Measurements from ENCODE around the gene MRRF. TPM values are rescaled to one million over a fixed set of nuclear protein-coding genes. Genes with fewer than 3 reads are reported as not detected.
A peak's percentile ranks its signal among the peaks of the same experiment; 100 is the strongest.

MRRF gene, protein sequence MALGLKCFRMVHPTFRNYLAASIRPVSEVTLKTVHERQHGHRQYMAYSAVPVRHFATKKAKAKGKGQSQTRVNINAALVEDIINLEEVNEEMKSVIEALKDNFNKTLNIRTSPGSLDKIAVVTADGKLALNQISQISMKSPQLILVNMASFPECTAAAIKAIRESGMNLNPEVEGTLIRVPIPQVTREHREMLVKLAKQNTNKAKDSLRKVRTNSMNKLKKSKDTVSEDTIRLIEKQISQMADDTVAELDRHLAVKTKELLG
- 10 to 100 TPM; 22.7 to 39.4 (median 38.2) TPM for total RNA-seq

DNA sequence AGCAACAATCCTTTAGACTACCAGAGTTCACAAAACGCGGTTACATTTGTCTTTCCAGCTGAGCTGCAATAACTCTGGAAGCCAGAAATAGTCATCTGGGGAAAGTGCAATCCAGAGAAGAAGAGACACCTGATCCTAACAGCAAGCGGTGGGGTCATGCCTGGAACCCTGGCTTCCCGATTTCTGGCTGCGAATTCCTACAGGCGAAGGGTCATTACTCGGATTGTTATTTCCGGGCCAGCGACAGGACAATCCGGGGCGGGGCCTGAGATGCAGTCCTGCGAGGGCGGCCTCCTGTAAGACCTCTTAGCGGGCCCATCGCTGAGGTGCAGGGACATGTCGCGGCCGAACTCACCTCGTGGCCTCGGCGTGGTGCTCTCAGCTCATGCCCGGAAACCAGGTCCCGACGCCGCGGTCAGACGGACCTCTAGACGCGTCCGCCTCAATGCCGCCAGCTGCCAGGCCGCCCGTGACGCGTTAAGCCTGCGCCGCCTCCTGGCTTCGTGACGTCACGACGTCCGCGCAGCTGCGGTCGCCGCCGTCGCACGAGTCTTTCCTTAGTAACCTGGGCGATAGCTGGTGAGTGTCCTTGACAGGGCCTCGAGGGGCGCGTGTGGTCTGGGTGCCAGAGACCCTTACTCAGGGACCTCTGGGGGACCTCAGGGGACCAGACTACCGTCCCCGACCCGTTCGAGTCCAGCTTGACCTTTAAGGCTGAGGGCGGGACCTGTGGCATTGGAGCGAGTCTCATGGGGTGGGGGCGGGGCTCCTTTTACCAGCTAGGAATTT is at the start of gene MRRF, which contains the start of gene RBM18:
Gene MRRF (plus strand): TSS at position 523 of the 789 bp plus-strand sequence. CDS start 6,010 bp downstream, outside the sequence.
Gene RBM18 (minus strand): TSS at position 481 of the 789 bp plus-strand sequence. CDS start 3,348 bp downstream, outside the sequence.
- Histone ChIP-seq H3K27ac (peak within 1 kb of the TSS; percentile 90 to 94 (median 92)), H3K36me3 (peaks cover 0 to 19% (median 0%) of the 10 kb centered on the region in 3 donors), H3K4me3 (peak within 1 kb of the TSS; percentile 69 to 89 (median 76)), H3K27me3 (no peaks in the 10 kb centered on the region), H3K4me1 (peaks cover 0 to 46% (median 20%) of the 10 kb centered on the region in 4 donors), H3K9me3 (no peaks in the 10 kb centered on the region)
- TF ChIP-seq EP300 (IDR thresholded peaks at IDR 0.05) (peak; percentile 23 to 93), POLR2A (IDR thresholded peaks at IDR 0.05) (peak; percentile 53 to 71)
- TF ChIP-seq, protein P1, sequence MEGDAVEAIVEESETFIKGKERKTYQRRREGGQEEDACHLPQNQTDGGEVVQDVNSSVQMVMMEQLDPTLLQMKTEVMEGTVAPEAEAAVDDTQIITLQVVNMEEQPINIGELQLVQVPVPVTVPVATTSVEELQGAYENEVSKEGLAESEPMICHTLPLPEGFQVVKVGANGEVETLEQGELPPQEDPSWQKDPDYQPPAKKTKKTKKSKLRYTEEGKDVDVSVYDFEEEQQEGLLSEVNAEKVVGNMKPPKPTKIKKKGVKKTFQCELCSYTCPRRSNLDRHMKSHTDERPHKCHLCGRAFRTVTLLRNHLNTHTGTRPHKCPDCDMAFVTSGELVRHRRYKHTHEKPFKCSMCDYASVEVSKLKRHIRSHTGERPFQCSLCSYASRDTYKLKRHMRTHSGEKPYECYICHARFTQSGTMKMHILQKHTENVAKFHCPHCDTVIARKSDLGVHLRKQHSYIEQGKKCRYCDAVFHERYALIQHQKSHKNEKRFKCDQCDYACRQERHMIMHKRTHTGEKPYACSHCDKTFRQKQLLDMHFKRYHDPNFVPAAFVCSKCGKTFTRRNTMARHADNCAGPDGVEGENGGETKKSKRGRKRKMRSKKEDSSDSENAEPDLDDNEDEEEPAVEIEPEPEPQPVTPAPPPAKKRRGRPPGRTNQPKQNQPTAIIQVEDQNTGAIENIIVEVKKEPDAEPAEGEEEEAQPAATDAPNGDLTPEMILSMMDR (IDR thresholded peaks at IDR 0.05): peak in 1 of 5 experiments; percentile 35
- DNase-seq (ENCODE audit: low spot score in 2 of 2): peak; percentile 83 to 85
- 1% methylated on average over 20 to 43 of the region's 60 CpGs for WGBS, 2 donors

DNA sequence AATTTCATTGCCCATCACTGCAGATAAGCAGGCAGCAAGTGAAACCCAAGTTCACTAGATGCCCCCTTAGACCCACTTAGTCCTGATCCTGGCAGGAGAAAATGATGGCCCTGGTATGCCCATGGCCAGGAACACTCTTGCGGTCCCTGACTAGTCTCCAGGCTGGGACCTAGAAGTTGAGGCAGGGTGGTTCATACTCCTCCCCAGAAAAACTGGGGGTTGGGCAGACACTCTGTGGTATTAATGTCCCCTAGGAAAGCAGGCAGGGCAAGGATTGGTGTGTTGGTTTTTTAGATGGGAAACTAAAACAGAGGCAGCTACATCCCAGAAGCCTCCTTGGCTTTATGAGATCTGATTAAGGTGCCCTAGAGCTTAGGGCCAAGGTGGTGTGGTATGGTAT is 49.0 kb upstream of the MRRF start:
- WGBS, 2 donors: 78 to 100% methylated on average over 1 of the region's 1 CpG
- Histone ChIP-seq H3K9me3 (no peaks in the 10 kb centered on the region), H3K36me3 (no peaks in the 10 kb centered on the region), H3K4me3 (no peak overlapping the region), H3K27me3 (peaks cover 0 to 99% of the 10 kb centered on the region in 2 donors), H3K4me1 (peaks cover 0 to 41% (median 23%) of the 10 kb centered on the region in 4 donors), H3K27ac (no peak overlapping the region)
- DNase-seq (ENCODE audit: low spot score in 2 of 2): no peak
- TF ChIP-seq EP300 (IDR thresholded peaks at IDR 0.05): no peak
- no peak for TF ChIP-seq POLR2A (IDR thresholded peaks at IDR 0.05)

DNA sequence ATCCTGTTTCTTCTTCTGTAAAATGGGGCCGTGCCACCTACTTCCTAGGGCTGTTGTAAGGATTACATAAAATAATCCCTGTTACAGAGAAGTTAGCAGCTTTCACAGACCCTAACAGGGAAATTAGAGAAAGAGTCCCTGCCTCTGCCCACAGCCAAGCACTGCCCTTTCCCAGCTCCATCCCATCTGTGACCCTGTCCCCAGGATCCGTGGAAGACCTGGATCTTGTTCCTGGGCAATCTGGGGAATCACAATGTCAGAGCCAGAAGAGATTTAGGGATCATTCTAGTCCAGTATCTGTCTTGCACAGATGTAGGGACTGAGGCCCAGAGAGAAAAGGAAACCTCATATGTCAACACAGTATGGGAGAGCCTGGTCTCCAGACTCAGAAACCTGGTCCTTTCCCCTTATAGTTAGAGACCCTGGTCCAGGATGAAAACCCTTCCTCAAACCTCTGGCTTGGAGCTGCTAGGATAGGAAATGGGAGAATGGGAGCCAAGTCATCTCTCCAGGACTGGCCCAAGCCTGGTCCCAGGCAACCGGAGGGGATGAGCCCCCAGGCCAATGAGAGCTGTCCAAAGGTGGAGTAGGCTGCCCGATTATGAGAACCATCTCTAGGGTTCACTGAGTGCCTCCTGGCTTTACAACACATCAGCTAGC is 48.4 kb upstream of the MRRF start:
- WGBS, 2 donors: 72 to 73% methylated on average over 4 of the region's 4 CpGs
- peaks cover 0 to 99% of the 10 kb centered on the region in 2 donors for H3K27me3 ChIP-seq
- TF ChIP-seq EP300 (IDR thresholded peaks at IDR 0.05) (no peak), POLR2A (IDR thresholded peaks at IDR 0.05) (no peak)
- TF ChIP-seq, protein P1 (IDR thresholded peaks at IDR 0.05): no peak
- peaks cover 0 to 47% (median 23%) of the 10 kb centered on the region in 4 donors for H3K4me1 ChIP-seq
- H3K4me3 ChIP-seq: no peak overlapping the region
- H3K27ac ChIP-seq: no peak overlapping the region
- H3K36me3 ChIP-seq: no peaks in the 10 kb centered on the region
- H3K9me3 ChIP-seq: no peaks in the 10 kb centered on the region
- DNase-seq (ENCODE audit: low spot score in 2 of 2): no peak

DNA sequence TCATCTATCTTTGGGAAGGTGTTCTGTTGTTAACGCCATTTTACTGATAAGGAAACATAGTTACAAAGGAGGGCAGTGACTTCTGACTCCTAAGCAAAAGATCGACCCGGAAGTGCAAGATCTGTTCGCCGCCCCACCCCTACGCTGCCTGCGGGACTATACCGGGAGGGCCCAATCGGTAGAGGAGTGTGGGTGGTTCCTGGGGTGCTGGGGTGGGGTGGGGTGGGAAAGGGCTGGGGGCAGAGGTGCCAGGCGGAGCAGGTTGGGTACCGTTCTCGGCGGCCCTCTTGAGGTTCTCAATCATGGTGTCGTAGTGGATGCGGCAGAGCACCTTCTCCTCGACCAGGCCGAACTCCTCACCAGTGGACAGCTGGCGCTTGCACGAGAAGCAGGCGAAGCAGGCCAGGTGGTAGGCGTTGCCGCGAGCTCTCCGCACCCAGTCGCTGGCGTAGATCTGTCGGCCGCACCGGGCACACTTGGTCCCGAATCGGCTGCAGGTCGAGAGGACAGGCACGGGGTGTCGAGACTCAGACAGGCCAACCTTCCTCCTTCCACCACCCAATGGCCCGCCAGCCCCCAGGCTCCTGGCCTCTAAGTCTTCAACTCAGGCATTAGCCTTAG is 47.8 kb upstream of the MRRF start:
- Histone ChIP-seq H3K9me3 (no peaks in the 10 kb centered on the region), H3K27me3 (peaks cover 0 to 99% of the 10 kb centered on the region in 2 donors), H3K4me3 (no peak overlapping the region), H3K36me3 (no peaks in the 10 kb centered on the region), H3K4me1 (peaks cover 0 to 48% (median 23%) of the 10 kb centered on the region in 4 donors), H3K27ac (no peak overlapping the region)
- DNase-seq (ENCODE audit: low spot score in 2 of 2): no peak
- WGBS, 2 donors: 60 to 63% methylated on average over 30 to 35 of the region's 35 CpGs
- TF ChIP-seq, protein P1 (IDR thresholded peaks at IDR 0.05): no peak
- TF ChIP-seq EP300 (IDR thresholded peaks at IDR 0.05): no peak
- TF ChIP-seq POLR2A (IDR thresholded peaks at IDR 0.05): no peak

DNA sequence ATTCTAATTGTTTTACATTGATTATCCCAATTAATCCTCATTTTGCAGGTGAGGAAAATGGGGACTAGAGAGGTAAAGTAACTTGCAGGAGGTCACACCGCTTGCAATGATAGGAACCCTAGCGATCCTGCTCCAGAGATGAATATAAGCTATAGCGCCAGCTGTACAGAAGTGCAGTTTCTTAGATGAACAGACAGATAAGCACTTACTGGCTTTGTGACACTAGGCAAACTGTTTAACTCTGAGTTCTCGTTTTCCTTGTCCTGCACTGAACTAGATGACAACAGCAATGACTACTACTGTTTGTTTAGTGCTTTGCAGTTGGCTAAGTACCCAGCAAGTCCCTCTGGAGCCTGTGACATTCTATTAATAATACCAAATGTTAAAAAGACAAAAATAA is 47.0 kb upstream of the MRRF start:
- Histone ChIP-seq H3K27me3 (peaks cover 0 to 100% of the 10 kb centered on the region in 2 donors), H3K4me1 (peaks cover 0 to 48% (median 23%) of the 10 kb centered on the region in 4 donors), H3K9me3 (no peaks in the 10 kb centered on the region), H3K4me3 (no peak overlapping the region), H3K27ac (no peak overlapping the region), H3K36me3 (no peaks in the 10 kb centered on the region)
- 48 to 54% methylated on average over 4 of the region's 4 CpGs for WGBS, 2 donors
- TF ChIP-seq POLR2A (IDR thresholded peaks at IDR 0.05): no peak
- no peak for DNase-seq (ENCODE audit: low spot score in 2 of 2)

Data from tibial nerve (tissue), 4 donors.